Trophoblast cell (in vitro differentiated cells and primary cell): ENCODE data around the gene PET100.

Experiments used
- DNase-seq, 2 donors: peaks; one replicate each; pipeline ENCODE4 v3.0.0-alpha.2; 2016
- H2AFZ ChIP-seq: 2 replicates; pipeline ENCODE4 v1.6.1; 2013; ENCODE audit warnings: low read length, moderate library complexity, mild to moderate bottlenecking; ENCODE audit not compliant: insufficient read depth, poor library complexity
- H2AK5ac ChIP-seq: 2 replicates; pipeline ENCODE4 v1.6.1; 2013; ENCODE audit warnings: mild to moderate bottlenecking, low read length
- H2BK120ac ChIP-seq: 2 replicates; pipeline ENCODE4 v1.6.1; 2013; ENCODE audit warnings: low read length, mild to moderate bottlenecking, moderate library complexity; ENCODE audit not compliant: insufficient read depth, poor library complexity
- H2BK12ac ChIP-seq: 2 replicates; pipeline ENCODE4 v1.6.1; 2013; ENCODE audit warnings: mild to moderate bottlenecking, low read length, moderate library complexity
- H2BK5ac ChIP-seq: 2 replicates; pipeline ENCODE4 v1.6.1; 2013; ENCODE audit warnings: low read length, low read depth, moderate library complexity, mild to moderate bottlenecking; ENCODE audit not compliant: poor library complexity
- H3K14ac ChIP-seq: 2 replicates; pipeline ENCODE4 v1.6.1; 2013; ENCODE audit warnings: mild to moderate bottlenecking, low read length
- H3K18ac ChIP-seq: 2 replicates; pipeline ENCODE4 v1.6.1; 2013; ENCODE audit warnings: mild to moderate bottlenecking, low read length
- H3K23ac ChIP-seq: 2 replicates; pipeline ENCODE4 v1.6.1; 2013; ENCODE audit warnings: low read length
- H3K27ac ChIP-seq: 2 replicates; pipeline ENCODE4 v1.5.1; 2013; ENCODE audit warnings: low read depth, mild to moderate bottlenecking, inconsistent platforms, low read length, moderate library complexity
- H3K27me3 ChIP-seq: 2 replicates; pipeline ENCODE4 v1.6.1; 2013; ENCODE audit warnings: inconsistent platforms, mild to moderate bottlenecking, low read length, moderate library complexity; ENCODE audit not compliant: insufficient read depth
- H3K36me3 ChIP-seq, 2 experiments: 1 replicate in 1 of 2; 2 replicates in 1 of 2; pipeline ENCODE4 v1.6.1; 2013; ENCODE audit warnings: low read length in 2 of 2, mild to moderate bottlenecking in 2 of 2, moderate library complexity in 1 of 2; ENCODE audit not compliant: insufficient read depth in 2 of 2, control insufficient read depth in 1 of 2
- H3K4ac ChIP-seq: 2 replicates; pipeline ENCODE4 v1.6.1; 2013; ENCODE audit warnings: low read depth, mild to moderate bottlenecking, low read length, moderate library complexity
- H3K4me1 ChIP-seq, 2 experiments: 1 replicate in 1 of 2; 2 replicates in 1 of 2; pipeline ENCODE4 v1.6.1; 2013; ENCODE audit warnings: low read length in 2 of 2, mild to moderate bottlenecking in 2 of 2, moderate library complexity in 1 of 2; ENCODE audit not compliant: insufficient read depth in 2 of 2, control insufficient read depth in 1 of 2
- H3K4me2 ChIP-seq: 2 replicates; pipeline ENCODE4 v1.6.1; 2013; ENCODE audit warnings: inconsistent platforms, mild to moderate bottlenecking, low read length, moderate library complexity
- H3K4me3 ChIP-seq: 2 replicates; pipeline ENCODE4 v1.5.1; 2013; ENCODE audit warnings: mild to moderate bottlenecking, low read depth, low read length, inconsistent platforms
- H3K79me1 ChIP-seq: one replicate; pipeline ENCODE4 v1.6.1; 2013; ENCODE audit warnings: low read length
- H3K79me2 ChIP-seq: 2 replicates; pipeline ENCODE4 v1.6.1; 2013; ENCODE audit warnings: low read length, mild to moderate bottlenecking; ENCODE audit not compliant: control insufficient read depth, insufficient read depth, poor library complexity
- H3K9ac ChIP-seq: 2 replicates; pipeline ENCODE4 v1.6.1; 2013; ENCODE audit warnings: mild to moderate bottlenecking, low read length
- H3K9me3 ChIP-seq: 2 replicates; pipeline ENCODE4 v1.6.1; 2013; ENCODE audit warnings: low read depth, mild to moderate bottlenecking, control low read depth, inconsistent platforms, low read length; ENCODE audit not compliant: insufficient read depth
- H4K12ac ChIP-seq: 2 replicates; pipeline ENCODE4 v1.6.1; 2013; ENCODE audit warnings: low read depth, mild to moderate bottlenecking, low read length, moderate library complexity
- H4K8ac ChIP-seq: 2 replicates; pipeline ENCODE4 v1.6.1; 2013; ENCODE audit warnings: low read depth, mild to moderate bottlenecking, low read length, moderate library complexity
- H4K91ac ChIP-seq: one replicate; pipeline ENCODE4 v1.6.1; 2013; ENCODE audit warnings: low read depth, mild to moderate bottlenecking, low read length, moderate library complexity
- WGBS: extraction: QIAGEN DNeasy Blood & Tissue Kit; methylation state at CpG from one replicate; pipeline ENCODE4 v1.1.7; 2013; ENCODE audit warnings: missing lambda C conversion rate; ENCODE audit not compliant: insufficient read length, insufficient coverage; ENCODE audit errors: extremely low coverage; 5-methylcytosine and 5-hydroxymethylcytosine counted together

PET100 gene

DNA sequence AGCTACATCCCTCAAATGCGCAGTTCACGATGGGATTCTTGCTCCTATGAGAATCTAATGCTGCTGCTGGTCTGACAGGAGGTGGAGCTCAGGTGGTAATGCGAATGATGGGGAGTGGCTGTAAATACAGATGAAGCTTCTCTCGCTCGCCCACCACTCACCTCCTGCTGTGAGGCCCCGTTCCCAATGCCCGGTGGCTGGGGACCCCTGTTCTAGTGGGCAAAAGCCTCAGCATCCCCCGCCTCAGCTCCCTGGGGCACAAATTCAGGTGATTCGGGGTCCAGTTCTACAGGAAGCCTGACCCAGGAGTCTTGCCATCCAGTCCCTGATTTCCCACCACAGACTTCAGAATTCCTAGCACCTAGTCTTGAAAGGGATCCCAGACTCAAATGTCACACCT lies 42.9 kb downstream of the PET100 start:
- Histone ChIP-seq H3K36me3 (no peaks in the 10 kb centered on the region), H3K4me1 (no peaks in the 10 kb centered on the region), H3K9ac (no peak overlapping the region), H3K18ac (no peak overlapping the region), H3K27me3 (peaks cover 11% of the 10 kb centered on the region), H4K91ac (no peak overlapping the region), H3K79me1 (no peaks in the 10 kb centered on the region), H4K8ac (no peak overlapping the region), H3K14ac (no peak overlapping the region), H3K23ac (no peak overlapping the region), H2BK120ac (no peak overlapping the region), H2BK12ac (no peak overlapping the region), H3K79me2 (no peaks in the 10 kb centered on the region), H3K9me3 (peaks cover 12% of the 10 kb centered on the region), H3K4me3 (no peak overlapping the region), H2AK5ac (no peak overlapping the region), H2AFZ (no peak overlapping the region), H2BK5ac (no peak overlapping the region), H4K12ac (no peak overlapping the region), H3K4ac (no peak overlapping the region), H3K27ac (no peak overlapping the region), H3K4me2 (no peak overlapping the region)
- DNase-seq: no peak
- no CpG with 5 or more reads among the region's 9 CpGs for WGBS

DNA sequence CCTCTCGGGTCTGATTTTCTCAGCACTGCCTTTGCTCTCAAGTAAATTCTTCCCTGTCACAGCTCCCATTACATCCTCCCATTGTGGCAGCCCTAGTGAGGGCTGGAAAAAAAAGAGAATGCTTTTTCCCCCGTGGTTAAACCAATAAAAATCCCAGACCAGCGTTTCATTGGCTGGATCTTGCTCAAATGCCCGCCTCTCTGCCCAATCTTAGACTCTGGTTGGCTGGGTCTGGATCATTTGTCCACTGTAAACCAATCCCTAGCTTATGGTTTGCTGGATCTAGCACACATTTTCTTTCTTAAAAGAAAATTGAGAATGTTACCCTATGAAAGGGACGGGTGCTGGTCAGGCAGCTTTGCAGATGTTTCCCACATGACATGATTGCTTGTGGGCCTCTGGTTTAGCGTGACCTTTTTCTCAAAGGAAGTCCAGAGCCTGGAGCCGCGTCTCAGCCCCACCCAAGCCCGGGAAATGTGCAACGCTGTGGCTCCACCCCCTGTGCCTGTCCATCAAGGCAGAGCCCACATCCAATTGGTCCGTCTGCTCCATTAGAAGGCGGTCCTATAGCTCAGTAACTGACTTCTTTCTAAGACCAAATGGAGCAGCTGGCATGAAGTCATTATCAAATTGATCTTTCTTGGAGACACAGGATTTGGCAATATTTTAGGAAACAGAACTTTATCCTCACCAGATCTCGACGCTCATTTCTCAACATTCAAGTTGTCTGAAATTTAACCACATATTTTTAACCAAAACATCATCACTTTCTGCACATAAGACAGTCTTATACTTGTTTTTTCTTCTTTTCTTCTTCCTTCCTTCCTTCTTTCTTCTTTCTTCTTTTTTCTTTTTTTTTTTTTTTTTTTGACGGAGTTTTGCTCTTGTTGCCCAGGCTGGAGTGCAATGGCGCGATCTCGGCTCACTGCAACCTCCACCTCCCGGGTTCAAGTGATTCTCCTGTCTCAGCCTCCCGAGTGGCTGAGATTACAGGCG lies 44.7 kb downstream of the PET100 start:
- Histone ChIP-seq H4K8ac (no peak overlapping the region), H2AFZ (no peak overlapping the region), H3K9me3 (peaks cover 11% of the 10 kb centered on the region), H2BK5ac (no peak overlapping the region), H3K79me2 (no peaks in the 10 kb centered on the region), H3K4me1 (no peaks in the 10 kb centered on the region), H2BK120ac (no peak overlapping the region), H3K4ac (no peak overlapping the region), H3K4me3 (no peak overlapping the region), H4K91ac (no peak overlapping the region), H2AK5ac (no peak overlapping the region), H3K36me3 (no peaks in the 10 kb centered on the region), H3K23ac (no peak overlapping the region), H3K14ac (no peak overlapping the region), H3K27ac (no peak overlapping the region), H3K27me3 (peaks cover 6% of the 10 kb centered on the region), H3K18ac (no peak overlapping the region), H3K79me1 (no peaks in the 10 kb centered on the region), H3K4me2 (no peak overlapping the region), H4K12ac (no peak overlapping the region), H3K9ac (no peak overlapping the region), H2BK12ac (no peak overlapping the region)
- DNase-seq: peak; percentile 81 to 93
- WGBS: 100% methylated on average over 2 of the region's 21 CpGs

DNA sequence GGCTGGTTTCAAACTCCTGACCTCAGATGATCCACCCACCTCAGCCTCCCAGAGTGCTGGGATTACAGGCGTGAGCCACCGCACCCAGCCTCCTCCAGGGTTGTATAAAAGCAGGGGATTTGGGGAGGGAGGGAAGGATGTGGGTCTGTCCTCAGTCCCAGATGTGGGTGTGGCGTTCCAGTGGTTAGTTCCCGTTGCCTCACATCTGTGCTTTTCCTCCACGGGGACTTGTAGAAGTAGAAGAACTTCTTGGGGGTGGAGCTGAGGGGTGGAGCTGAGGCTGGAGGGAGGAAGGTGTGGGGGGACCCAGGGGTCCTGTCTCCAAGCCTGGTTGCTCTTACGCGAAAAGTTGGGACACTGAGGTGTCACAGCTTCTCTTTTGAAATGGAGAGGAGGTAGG lies 46.8 kb downstream of the PET100 start:
- no peak overlapping the region for H3K4me3 ChIP-seq
- no peak overlapping the region for H3K14ac ChIP-seq
- H3K4me2 ChIP-seq: no peak overlapping the region
- peaks cover 2 to 4% of the 10 kb centered on the region in 2 experiments for H3K4me1 ChIP-seq
- no peak overlapping the region for H2AK5ac ChIP-seq
- no peak overlapping the region for H3K27ac ChIP-seq
- no CpG with 5 or more reads among the region's 7 CpGs for WGBS
- no peak overlapping the region for H3K18ac ChIP-seq
- no peak overlapping the region for H3K4ac ChIP-seq
- no peak overlapping the region for H4K12ac ChIP-seq
- no peak overlapping the region for H2AFZ ChIP-seq
- no peak overlapping the region for H4K91ac ChIP-seq
- no peak overlapping the region for H2BK12ac ChIP-seq
- no peak overlapping the region for H2BK5ac ChIP-seq
- H3K23ac ChIP-seq: no peak overlapping the region
- no peaks in the 10 kb centered on the region for H3K27me3 ChIP-seq
- H3K79me1 ChIP-seq: peaks cover 4% of the 10 kb centered on the region
- no peaks in the 10 kb centered on the region for H3K36me3 ChIP-seq
- DNase-seq: peak in 1 of 2 donors; percentile 23
- H3K9ac ChIP-seq: no peak overlapping the region
- peaks cover 6% of the 10 kb centered on the region for H3K9me3 ChIP-seq
- H2BK120ac ChIP-seq: no peak overlapping the region
- no peak overlapping the region for H4K8ac ChIP-seq
- H3K79me2 ChIP-seq: peaks cover 4% of the 10 kb centered on the region

DNA sequence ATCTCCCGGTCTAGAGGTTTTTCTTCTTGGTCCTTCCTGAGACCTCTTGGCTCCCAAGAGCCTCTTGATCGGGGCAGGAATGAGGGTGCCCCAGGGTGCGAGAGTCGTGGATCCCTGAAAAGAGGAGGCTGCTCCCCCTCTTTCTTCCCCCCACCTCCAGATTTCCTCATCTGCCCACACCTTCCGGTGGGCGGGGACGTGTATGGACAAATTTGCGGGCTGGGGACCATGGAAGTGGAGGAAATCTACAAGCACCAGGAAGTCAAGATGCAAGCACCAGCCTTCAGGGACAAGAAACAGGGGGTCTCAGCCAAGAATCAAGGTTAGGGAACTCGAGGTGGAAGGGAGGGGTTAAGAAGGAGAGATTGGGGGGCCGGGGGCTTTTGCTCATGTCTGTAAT lies 47.3 kb downstream of the PET100 start, which contains the start of gene MCEMP1:
TSS of gene MCEMP1 (plus strand) at position 237 of the 400 bp plus-strand sequence. CDS start at position 268, 31 bp downstream.
- no peak for DNase-seq
- no CpG with 5 or more reads among the region's 10 CpGs for WGBS

More for the DNA sequence above, 47.3 kb downstream of the PET100 start, which contains the start of gene MCEMP1:
- Histone ChIP-seq H2AK5ac (no peak within 1 kb of the TSS), H3K9me3 (peaks cover 5% of the 10 kb centered on the region), H3K27me3 (no peaks in the 10 kb centered on the region), H3K18ac (no peak within 1 kb of the TSS), H3K9ac (no peak within 1 kb of the TSS), H4K8ac (no peak within 1 kb of the TSS), H3K79me2 (peaks cover 4% of the 10 kb centered on the region), H3K4ac (no peak within 1 kb of the TSS), H2BK5ac (no peak within 1 kb of the TSS), H4K91ac (no peak within 1 kb of the TSS), H3K4me3 (no peak within 1 kb of the TSS), H3K4me2 (no peak within 1 kb of the TSS), H2BK120ac (no peak within 1 kb of the TSS), H3K79me1 (peaks cover 4% of the 10 kb centered on the region), H3K4me1 (peaks cover 2 to 9% of the 10 kb centered on the region in 2 experiments), H2BK12ac (no peak within 1 kb of the TSS), H2AFZ (no peak within 1 kb of the TSS), H3K27ac (no peak within 1 kb of the TSS), H3K36me3 (no peaks in the 10 kb centered on the region), H3K14ac (no peak within 1 kb of the TSS), H3K23ac (no peak within 1 kb of the TSS), H4K12ac (no peak within 1 kb of the TSS)
